ENCODE data around the gene CNTN4. TPM values are rescaled to one million over a fixed set of nuclear protein-coding genes. Genes with fewer than 3 reads are reported as not detected.

The CNTN4 gene
- polyA plus RNA-seq, 1 experiment = not detected

GRCh38 chr3:3027976-3028567, 929.4 kb downstream of the CNTN4 start:
- no peaks in the 10 kb centered on the region for H3K36me3 ChIP-seq (ENCODE audit: control insufficient read depth, insufficient read depth, low read length)
- CTCF ChIA-PET = no interaction called here
- no peak for TF ChIP-seq CTCF (IDR thresholded peaks at IDR 0.05; ENCODE audit: insufficient read depth, low read depth, low read length)
- no peak for DNase-seq (ENCODE audit: low read depth)
- no peaks in the 10 kb centered on the region for H3K27me3 ChIP-seq (ENCODE audit: control insufficient read depth, insufficient read depth, low read length)
- no peak overlapping the region for H3K4me3 ChIP-seq (ENCODE audit: low read depth, low read length)
- POLR2A ChIA-PET = no interaction called here

GRCh38 chr3:3031326-3031725, 932.7 kb downstream of the CNTN4 start:
- ChIA-PET CTCF (no interaction called here), POLR2A (no interaction called here)
- Histone ChIP-seq H3K4me3 (ENCODE audit: low read depth, low read length) (no peak overlapping the region), H3K36me3 (ENCODE audit: control insufficient read depth, insufficient read depth, low read length) (no peaks in the 10 kb centered on the region), H3K27me3 (ENCODE audit: control insufficient read depth, insufficient read depth, low read length) (no peaks in the 10 kb centered on the region)
- no peak for TF ChIP-seq CTCF (IDR thresholded peaks at IDR 0.05; ENCODE audit: insufficient read depth, low read depth, low read length)
- no peak for DNase-seq (ENCODE audit: low read depth)

- no peak for DNase-seq (ENCODE audit: low read depth)
- no peak for TF ChIP-seq CTCF (IDR thresholded peaks at IDR 0.05; ENCODE audit: insufficient read depth, low read depth, low read length)
- H3K27me3 ChIP-seq (ENCODE audit: control insufficient read depth, insufficient read depth, low read length) = no peaks in the 10 kb centered on the region
- POLR2A ChIA-PET = no interaction called here
- CTCF ChIA-PET = no interaction called here
- H3K36me3 ChIP-seq (ENCODE audit: control insufficient read depth, insufficient read depth, low read length) = no peaks in the 10 kb centered on the region
- no peak overlapping the region for H3K4me3 ChIP-seq (ENCODE audit: low read depth, low read length)
Observed at GRCh38 chr3:3037156-3037555, 938.5 kb downstream of the CNTN4 start.

- CTCF ChIA-PET = no interaction called here
- DNase-seq (ENCODE audit: low read depth) = no peak
- no peaks in the 10 kb centered on the region for H3K27me3 ChIP-seq (ENCODE audit: control insufficient read depth, insufficient read depth, low read length)
- no peak for TF ChIP-seq CTCF (IDR thresholded peaks at IDR 0.05; ENCODE audit: insufficient read depth, low read depth, low read length)
- no peak overlapping the region for H3K4me3 ChIP-seq (ENCODE audit: low read depth, low read length)
- POLR2A ChIA-PET = no interaction called here
- H3K36me3 ChIP-seq (ENCODE audit: control insufficient read depth, insufficient read depth, low read length) = no peaks in the 10 kb centered on the region
Observed at GRCh38 chr3:3038201-3038991, 939.7 kb downstream of the CNTN4 start.

GRCh38 chr3:3053974-3054373, 955.3 kb downstream of the CNTN4 start:
- no peak for TF ChIP-seq CTCF (IDR thresholded peaks at IDR 0.05; ENCODE audit: insufficient read depth, low read depth, low read length)
- no peak for DNase-seq (ENCODE audit: low read depth)
- H3K36me3 ChIP-seq (ENCODE audit: control insufficient read depth, insufficient read depth, low read length) = no peaks in the 10 kb centered on the region
- H3K27me3 ChIP-seq (ENCODE audit: control insufficient read depth, insufficient read depth, low read length) = no peaks in the 10 kb centered on the region
- POLR2A ChIA-PET = no interaction called here
- CTCF ChIA-PET = no interaction called here
- no peak overlapping the region for H3K4me3 ChIP-seq (ENCODE audit: low read depth, low read length)

Measured in BJ (cell line).